HEK293 (cell line): ENCODE data around the gene NEURL1.
A peak's percentile ranks its signal among the peaks of the same experiment; 100 is the strongest.

ENCODE experiments used
- CTCF ChIA-PET: fragments of 350-600 bp; formaldehyde crosslinking; extraction: SDS; loops from one replicate; lab custom pipeline; 2021; ENCODE audit warnings: antibody characterized with exemption; lab: Yijun Ruan, JAX
- POLR2A ChIA-PET: fragments of 300-600 bp; formaldehyde crosslinking; extraction: SDS; loops from one replicate; lab custom pipeline; 2020; ENCODE audit warnings: antibody characterized with exemption, inconsistent platforms; lab: Yijun Ruan, JAX
- H3K27ac ChIP-seq: fragments of 200-500 bp; sonication (Bioruptor generic); 2 replicates; pipeline ENCODE4 v1.5.1; 2014; ENCODE audit warnings: low read depth, low read length, control low read depth, inconsistent platforms; ENCODE audit errors: extremely low read depth
- H3K36me3 ChIP-seq, 2 experiments: fragments of 200-500 bp in 1 of 2; sonication (Bioruptor generic) in 1 of 2; 1 replicate in 1 of 2; 2 replicates in 1 of 2; pipeline ENCODE4 v1.5.1; 2014 to 2017; ENCODE audit warnings: inconsistent platforms in 2 of 2, low read length in 2 of 2; ENCODE audit not compliant: control insufficient read depth in 2 of 2, insufficient read depth in 1 of 2
- H3K4me1 ChIP-seq: fragments of 200-500 bp; sonication (Bioruptor generic); 2 replicates; pipeline ENCODE4 v1.5.1; 2014; ENCODE audit warnings: mild to moderate bottlenecking, low read length, inconsistent platforms; ENCODE audit not compliant: control insufficient read depth, insufficient read depth
- H3K4me3 ChIP-seq: 2 replicates; pipeline ENCODE4 v1.5.1; 2011; ENCODE audit warnings: low read depth, mild to moderate bottlenecking, control low read depth, low read length, moderate library complexity
- H3K9me3 ChIP-seq: fragments of 200-500 bp; sonication (Bioruptor generic); 2 replicates; pipeline ENCODE4 v1.5.1; 2014; ENCODE audit warnings: low read depth, low read length, inconsistent platforms; ENCODE audit not compliant: control insufficient read depth, insufficient read depth
- EGR2 ChIP-seq: fragments of 450-650 bp; formaldehyde crosslinking; IDR thresholded peaks from 2 replicates; pipeline ENCODE4 v1.5.1; 2016; ENCODE audit warnings: low read depth, missing biosample characterization, missing genetic modification characterization
- KLF1 ChIP-seq: fragments of 450-650 bp; formaldehyde crosslinking; IDR thresholded peaks from 2 replicates; pipeline ENCODE4 v1.5.1; 2016; ENCODE audit warnings: missing biosample characterization, missing genetic modification characterization
- KLF7 ChIP-seq: fragments of 450-650 bp; formaldehyde crosslinking; IDR thresholded peaks from 2 replicates; pipeline ENCODE4 v1.5.1; 2016; ENCODE audit warnings: missing biosample characterization, missing genetic modification characterization, borderline replicate concordance
- KLF8 ChIP-seq: fragments of 450-650 bp; formaldehyde crosslinking; IDR thresholded peaks from 2 replicates; pipeline ENCODE4 v1.5.1; 2016; ENCODE audit warnings: missing biosample characterization, missing genetic modification characterization
- SCRT2 ChIP-seq: fragments of 450-650 bp; formaldehyde crosslinking; IDR thresholded peaks from 2 replicates; pipeline ENCODE4 v1.5.1; 2016; ENCODE audit warnings: missing biosample characterization, missing genetic modification characterization
- ZFHX2 ChIP-seq: fragments of 450-650 bp; formaldehyde crosslinking; conservative IDR thresholded peaks from 2 replicates; pipeline ENCODE4 v1.5.1; 2016; ENCODE audit warnings: missing biosample characterization, missing genetic modification characterization
- ZNF140 ChIP-seq: fragments of 450-650 bp; formaldehyde crosslinking; IDR thresholded peaks from 2 replicates; pipeline ENCODE4 v1.5.1; 2016; ENCODE audit warnings: missing biosample characterization, missing genetic modification characterization
- ZNF16 ChIP-seq: fragments of 450-650 bp; formaldehyde crosslinking; IDR thresholded peaks from 2 replicates; pipeline ENCODE4 v1.5.1; 2016; ENCODE audit warnings: low read depth, missing biosample characterization, missing genetic modification characterization
- ZNF214 ChIP-seq: fragments of 450-650 bp; formaldehyde crosslinking; IDR thresholded peaks from 2 replicates; pipeline ENCODE4 v1.5.1; 2017; ENCODE audit warnings: missing biosample characterization, mild to moderate bottlenecking, missing genetic modification characterization, borderline replicate concordance
- ZNF366 ChIP-seq: fragments of 450-650 bp; formaldehyde crosslinking; conservative IDR thresholded peaks from 2 replicates; pipeline ENCODE4 v1.5.1; 2016; ENCODE audit warnings: missing biosample characterization, missing genetic modification characterization
- ZNF391 ChIP-seq: fragments of 450-650 bp; formaldehyde crosslinking; IDR thresholded peaks from 2 replicates; pipeline ENCODE4 v1.5.1; 2016; ENCODE audit warnings: low read depth, missing biosample characterization, missing genetic modification characterization, borderline replicate concordance
- ZNF610 ChIP-seq: fragments of 450-650 bp; formaldehyde crosslinking; IDR thresholded peaks from 2 replicates; pipeline ENCODE4 v1.5.1; 2016; ENCODE audit warnings: missing biosample characterization, missing genetic modification characterization, borderline replicate concordance
- ZNF677 ChIP-seq: fragments of 450-650 bp; IDR thresholded peaks from 2 replicates; pipeline ENCODE4 v1.5.0; 2018; ENCODE audit warnings: missing biosample characterization, mild to moderate bottlenecking, missing genetic modification characterization, moderate library complexity
- ZNF792 ChIP-seq: fragments of 450-650 bp; formaldehyde crosslinking; IDR thresholded peaks from 2 replicates; pipeline ENCODE4 v1.5.1; 2016; ENCODE audit warnings: missing biosample characterization, missing genetic modification characterization
- ZSCAN23 ChIP-seq: fragments of 450-650 bp; formaldehyde crosslinking; IDR thresholded peaks from 2 replicates; pipeline ENCODE4 v1.5.1; 2016; ENCODE audit warnings: missing biosample characterization, missing genetic modification characterization
- TF ChIP-seq, protein P1 (sequence below): fragments of 450-650 bp; formaldehyde crosslinking; IDR thresholded peaks from 2 replicates; pipeline ENCODE4 v1.5.1; 2016; ENCODE audit warnings: missing biosample characterization, missing genetic modification characterization
- TF ChIP-seq, protein P2 (sequence below): fragments of 450-650 bp; formaldehyde crosslinking; optimal IDR thresholded peaks from 2 replicates; pipeline ENCODE3; 2016; ENCODE audit warnings: missing biosample characterization, mild to moderate bottlenecking, missing genetic modification characterization
- TF ChIP-seq, protein P3 (sequence below): fragments of 450-650 bp; formaldehyde crosslinking; IDR thresholded peaks from 2 replicates; pipeline ENCODE4 v1.5.1; 2016; ENCODE audit warnings: missing biosample characterization, missing genetic modification characterization
- TF ChIP-seq, protein P4 (sequence below): fragments of 450-650 bp; formaldehyde crosslinking; IDR thresholded peaks from 2 replicates; pipeline ENCODE4 v1.5.1; 2017; ENCODE audit warnings: missing biosample characterization, missing genetic modification characterization

The NEURL1 gene

DNA sequence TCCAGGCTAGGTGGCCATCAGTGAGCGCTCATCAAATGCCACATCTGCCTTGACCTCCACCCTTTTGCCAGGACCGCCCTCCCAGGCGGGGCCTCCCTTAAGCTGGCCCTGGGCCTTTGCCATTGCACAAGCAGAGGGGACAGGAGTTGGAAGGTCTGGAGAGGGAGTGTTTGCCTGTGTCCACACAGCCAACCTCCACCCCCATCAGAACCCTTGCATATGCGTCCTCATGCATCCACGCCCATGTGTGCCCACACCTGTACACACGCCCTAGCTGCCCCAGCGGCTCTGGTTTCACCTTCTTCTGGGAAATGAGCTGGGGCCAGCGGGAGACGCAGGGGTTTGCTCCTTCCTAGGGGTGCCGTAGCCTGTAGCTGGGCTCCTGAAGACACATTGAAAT, 64.0 kb downstream of the NEURL1 start:
- no peaks in the 10 kb centered on the region for H3K36me3 ChIP-seq
- ChIA-PET POLR2A (no interaction called here), CTCF (interaction anchor here (0.9 kb wide), 1 partner anchor 36 kb away, joined by 5 read pairs; no protein-coding TSS in a partner anchor)
- H3K4me3 ChIP-seq, result no peak overlapping the region
- peaks cover 3% of the 10 kb centered on the region; the same call in 1 of the 2 replicates for H3K4me1 ChIP-seq
- no peak overlapping the region for H3K27ac ChIP-seq
- TF ChIP-seq ZFHX2 (tag by site-specific recombination), result peak; percentile 25; the same call in 1 of the 2 replicates
- no peak for TF ChIP-seq ZNF677 (tag by site-specific recombination)
- TF ChIP-seq SCRT2 (tag by site-specific recombination), result no peak
- no peak for TF ChIP-seq KLF7 (tag by site-specific recombination)
- peak; percentile 42; the same call in 1 of the 2 replicates for TF ChIP-seq EGR2 (tag by site-specific recombination)
- TF ChIP-seq, protein P1, sequence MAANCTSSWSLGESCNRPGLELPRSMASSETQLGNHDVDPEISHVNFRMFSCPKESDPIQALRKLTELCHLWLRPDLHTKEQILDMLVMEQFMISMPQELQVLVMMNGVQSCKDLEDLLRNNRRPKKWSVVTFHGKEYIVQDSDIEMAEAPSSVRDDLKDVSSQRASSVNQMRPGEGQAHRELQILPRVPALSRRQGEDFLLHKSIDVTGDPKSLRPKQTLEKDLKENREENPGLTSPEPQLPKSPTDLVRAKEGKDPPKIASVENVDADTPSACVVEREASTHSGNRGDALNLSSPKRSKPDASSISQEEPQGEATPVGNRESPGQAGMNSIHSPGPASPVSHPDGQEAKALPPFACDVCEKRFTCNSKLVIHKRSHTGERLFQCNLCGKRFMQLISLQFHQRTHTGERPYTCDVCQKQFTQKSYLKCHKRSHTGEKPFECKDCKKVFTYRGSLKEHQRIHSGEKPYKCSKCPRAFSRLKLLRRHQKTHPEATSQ (tag by site-specific recombination), result no peak
- TF ChIP-seq KLF1, result peak; percentile 54
- no peaks in the 10 kb centered on the region for H3K9me3 ChIP-seq

DNA sequence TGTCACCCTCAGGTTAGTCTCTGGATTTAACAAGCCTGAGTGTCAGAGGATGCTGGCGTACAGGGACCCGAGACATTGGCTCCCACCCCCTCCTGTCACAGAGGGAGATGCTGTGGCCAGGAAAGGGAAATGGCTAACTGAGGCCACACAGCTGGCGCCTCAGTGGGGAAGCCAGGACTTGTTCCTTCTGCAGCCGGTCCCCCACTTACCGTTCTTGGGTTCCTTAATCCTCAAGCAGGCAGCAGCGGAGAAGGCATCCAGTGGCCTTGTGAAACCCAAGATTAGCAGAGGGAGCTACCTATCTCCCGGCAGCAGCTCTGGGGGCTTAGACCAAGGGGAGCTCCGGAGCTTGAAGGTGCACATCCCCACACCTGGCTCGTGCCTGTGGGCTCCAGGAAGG, 65.4 kb downstream of the NEURL1 start:
- no peaks in the 10 kb centered on the region for H3K36me3 ChIP-seq
- POLR2A ChIA-PET, result no interaction called here
- no peak overlapping the region for H3K4me3 ChIP-seq
- peaks cover 3% of the 10 kb centered on the region; the same call in 1 of the 2 replicates for H3K4me1 ChIP-seq
- no peaks in the 10 kb centered on the region for H3K9me3 ChIP-seq
- H3K27ac ChIP-seq, result no peak overlapping the region
- CTCF ChIA-PET, result no interaction called here
- TF ChIP-seq, protein P2, sequence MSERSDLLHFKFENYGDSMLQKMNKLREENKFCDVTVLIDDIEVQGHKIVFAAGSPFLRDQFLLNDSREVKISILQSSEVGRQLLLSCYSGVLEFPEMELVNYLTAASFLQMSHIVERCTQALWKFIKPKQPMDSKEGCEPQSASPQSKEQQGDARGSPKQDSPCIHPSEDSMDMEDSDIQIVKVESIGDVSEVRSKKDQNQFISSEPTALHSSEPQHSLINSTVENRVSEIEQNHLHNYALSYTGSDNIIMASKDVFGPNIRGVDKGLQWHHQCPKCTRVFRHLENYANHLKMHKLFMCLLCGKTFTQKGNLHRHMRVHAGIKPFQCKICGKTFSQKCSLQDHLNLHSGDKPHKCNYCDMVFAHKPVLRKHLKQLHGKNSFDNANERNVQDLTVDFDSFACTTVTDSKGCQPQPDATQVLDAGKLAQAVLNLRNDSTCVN (tag by site-specific recombination), result no peak
- no peak for TF ChIP-seq ZNF140
- no peak for TF ChIP-seq ZNF391
- TF ChIP-seq KLF8, result no peak
- TF ChIP-seq, protein P3, sequence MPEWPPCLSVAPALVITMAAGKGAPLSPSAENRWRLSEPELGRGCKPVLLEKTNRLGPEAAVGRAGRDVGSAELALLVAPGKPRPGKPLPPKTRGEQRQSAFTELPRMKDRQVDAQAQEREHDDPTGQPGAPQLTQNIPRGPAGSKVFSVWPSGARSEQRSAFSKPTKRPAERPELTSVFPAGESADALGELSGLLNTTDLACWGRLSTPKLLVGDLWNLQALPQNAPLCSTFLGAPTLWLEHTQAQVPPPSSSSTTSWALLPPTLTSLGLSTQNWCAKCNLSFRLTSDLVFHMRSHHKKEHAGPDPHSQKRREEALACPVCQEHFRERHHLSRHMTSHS (tag by site-specific recombination), result no peak
- no peak for TF ChIP-seq ZNF214
- TF ChIP-seq, all 188 proteins: peak for 0

DNA sequence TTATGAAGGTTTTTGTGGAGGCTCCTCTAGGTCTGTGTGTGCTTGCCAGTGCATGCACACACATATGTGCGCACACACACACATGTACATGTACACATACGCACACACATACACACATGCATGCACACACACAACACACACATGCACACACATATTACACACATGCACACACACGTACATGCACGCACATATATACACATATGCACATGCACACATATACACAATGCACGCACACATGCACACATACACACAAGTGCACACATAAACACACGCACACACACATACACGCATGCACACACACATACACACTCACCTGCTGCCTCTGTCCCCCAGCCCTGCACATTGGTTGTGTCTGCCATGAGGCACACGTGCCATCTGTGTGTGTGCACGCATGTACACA, 66.3 kb downstream of the NEURL1 start:
- ChIA-PET CTCF (no interaction called here), POLR2A (no interaction called here)
- Histone ChIP-seq H3K27ac (no peak overlapping the region), H3K36me3 (no peaks in the 10 kb centered on the region), H3K9me3 (no peaks in the 10 kb centered on the region), H3K4me3 (no peak overlapping the region), H3K4me1 (peaks cover 3% of the 10 kb centered on the region; the same call in 1 of the 2 replicates)
- TF ChIP-seq ZNF366 (tag by site-specific recombination), result no peak
- TF ChIP-seq ZNF610 (tag by site-specific recombination), result no peak
- TF ChIP-seq, protein P4, sequence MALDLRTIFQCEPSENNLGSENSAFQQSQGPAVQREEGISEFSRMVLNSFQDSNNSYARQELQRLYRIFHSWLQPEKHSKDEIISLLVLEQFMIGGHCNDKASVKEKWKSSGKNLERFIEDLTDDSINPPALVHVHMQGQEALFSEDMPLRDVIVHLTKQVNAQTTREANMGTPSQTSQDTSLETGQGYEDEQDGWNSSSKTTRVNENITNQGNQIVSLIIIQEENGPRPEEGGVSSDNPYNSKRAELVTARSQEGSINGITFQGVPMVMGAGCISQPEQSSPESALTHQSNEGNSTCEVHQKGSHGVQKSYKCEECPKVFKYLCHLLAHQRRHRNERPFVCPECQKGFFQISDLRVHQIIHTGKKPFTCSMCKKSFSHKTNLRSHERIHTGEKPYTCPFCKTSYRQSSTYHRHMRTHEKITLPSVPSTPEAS (tag by site-specific recombination), result peak; percentile 92
- TF ChIP-seq ZNF16 (tag by site-specific recombination), result no peak
- no peak for TF ChIP-seq ZSCAN23 (tag by site-specific recombination)
- no peak for TF ChIP-seq ZNF792 (tag by site-specific recombination)
